Measurements from ENCODE around the gene AAGAB.

The AAGAB gene

DNA sequence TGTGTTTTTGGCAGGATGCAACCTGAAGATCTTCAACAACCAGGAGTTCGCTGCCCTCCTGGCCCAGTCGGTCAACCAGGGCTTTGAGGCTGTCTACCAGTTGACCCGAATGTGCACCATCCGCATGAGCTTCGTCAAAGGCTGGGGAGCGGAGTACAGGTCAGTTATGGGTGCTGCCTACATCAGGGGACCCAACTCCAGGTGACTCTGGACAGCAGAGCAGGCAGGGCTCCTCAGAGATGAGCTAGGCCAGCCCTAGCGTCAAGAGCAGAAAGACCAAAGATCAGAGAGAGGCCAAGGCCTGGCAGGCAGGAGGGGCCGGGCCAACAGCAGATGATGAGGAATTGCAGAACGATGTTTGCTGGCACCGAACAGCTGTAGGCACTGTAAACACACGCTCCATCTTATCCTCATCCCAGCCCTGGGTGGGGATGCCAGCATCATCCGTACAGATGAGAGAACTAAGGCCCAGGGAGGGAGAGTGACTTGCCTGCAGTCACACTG is 67.1 kb downstream of the AAGAB start:
- DNase-seq (ENCODE audit: low spot score), result no peak

DNA sequence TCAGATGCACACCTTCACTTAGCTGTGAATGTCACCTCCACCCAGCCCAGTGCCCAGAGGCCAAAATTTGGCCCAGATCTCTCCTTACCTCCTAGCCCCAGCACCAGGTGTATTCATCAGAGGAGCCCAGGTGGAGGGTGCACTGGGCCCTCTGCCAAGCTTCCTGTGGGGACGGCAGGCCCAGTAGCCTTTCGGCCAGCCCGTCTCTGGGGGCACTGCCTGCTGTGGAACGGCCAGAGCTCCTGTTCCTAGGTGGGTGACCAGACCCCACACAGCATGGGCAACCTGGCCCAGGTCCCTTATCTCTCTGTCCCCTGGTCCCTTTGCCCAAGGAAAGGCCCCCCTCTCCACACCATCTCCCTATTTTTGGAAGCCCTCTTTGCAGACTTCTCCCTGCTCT is 67.8 kb downstream of the AAGAB start:
- no peak for DNase-seq (ENCODE audit: low spot score)

DNA sequence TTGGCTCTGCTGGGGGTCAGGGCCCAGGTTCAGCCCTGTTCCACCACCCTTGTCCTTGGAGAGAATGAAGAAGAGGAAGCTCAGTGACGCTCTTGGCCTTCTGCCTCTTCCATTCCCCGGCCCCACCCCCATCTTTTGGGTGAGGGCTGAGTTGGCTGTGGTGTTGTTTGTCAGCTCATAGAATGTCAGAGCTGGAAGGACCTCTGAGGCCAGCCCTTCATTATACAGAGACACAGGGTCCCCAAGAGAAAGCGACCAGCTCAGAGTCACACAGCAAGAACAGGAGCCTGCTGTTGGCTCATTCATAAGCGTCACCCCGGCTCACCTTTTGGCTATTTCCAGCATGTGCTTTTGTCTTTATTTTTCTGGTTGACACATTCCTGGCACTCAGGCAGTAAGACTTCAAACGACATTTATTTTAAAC is 68.2 kb downstream of the AAGAB start:
- no peak for DNase-seq (ENCODE audit: low spot score)

DNA sequence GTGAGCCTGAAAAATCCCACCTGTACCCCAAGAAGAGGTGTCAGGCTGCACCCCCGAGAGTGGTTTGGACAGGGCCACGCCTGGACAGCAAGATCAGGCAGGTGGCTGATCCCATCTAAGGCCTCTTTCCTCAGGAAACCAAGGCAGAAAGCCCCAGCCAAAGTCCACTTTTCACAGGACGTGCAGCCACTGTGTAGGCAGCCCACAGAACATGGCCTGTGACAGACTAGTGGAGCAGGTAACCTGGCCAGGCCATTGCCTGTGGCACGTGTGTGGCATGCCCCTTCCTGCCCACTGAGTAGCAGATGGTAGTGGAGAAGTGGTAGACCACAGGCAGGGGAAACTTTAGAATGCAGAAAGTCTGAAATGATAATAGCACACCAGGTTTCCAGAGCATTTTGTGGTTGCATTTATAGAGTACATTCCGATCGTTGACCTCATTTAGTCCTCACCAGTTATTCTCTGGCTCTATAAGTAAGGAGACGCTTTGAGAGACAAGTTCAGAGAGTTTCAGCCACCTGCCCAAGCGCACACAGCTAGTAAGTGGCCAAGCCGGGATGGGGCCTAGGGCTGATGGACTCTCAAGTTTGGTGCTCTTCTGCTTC is 68.7 kb downstream of the AAGAB start:
- DNase-seq (ENCODE audit: low spot score), result no peak

DNA sequence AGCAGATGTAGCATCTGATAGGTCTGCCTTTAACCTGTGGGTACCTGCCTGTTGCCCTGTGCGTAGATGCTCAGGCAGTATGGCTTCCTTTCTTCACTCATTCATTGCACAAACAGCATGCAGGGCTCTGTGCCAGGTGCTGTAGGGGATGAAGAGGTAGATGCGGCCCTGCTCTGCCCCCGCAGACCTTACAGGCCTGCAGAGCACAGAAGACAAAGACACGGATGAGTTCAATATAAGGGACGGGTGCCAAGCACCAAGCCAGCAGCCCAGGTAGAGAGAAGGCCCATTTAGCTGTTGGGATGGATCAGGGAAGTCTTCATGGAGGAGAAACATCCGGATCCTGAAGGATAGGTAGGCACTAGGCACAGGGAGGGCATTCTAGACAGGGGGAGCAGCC is 69.4 kb downstream of the AAGAB start:
- no peak for DNase-seq (ENCODE audit: low spot score)

DNA sequence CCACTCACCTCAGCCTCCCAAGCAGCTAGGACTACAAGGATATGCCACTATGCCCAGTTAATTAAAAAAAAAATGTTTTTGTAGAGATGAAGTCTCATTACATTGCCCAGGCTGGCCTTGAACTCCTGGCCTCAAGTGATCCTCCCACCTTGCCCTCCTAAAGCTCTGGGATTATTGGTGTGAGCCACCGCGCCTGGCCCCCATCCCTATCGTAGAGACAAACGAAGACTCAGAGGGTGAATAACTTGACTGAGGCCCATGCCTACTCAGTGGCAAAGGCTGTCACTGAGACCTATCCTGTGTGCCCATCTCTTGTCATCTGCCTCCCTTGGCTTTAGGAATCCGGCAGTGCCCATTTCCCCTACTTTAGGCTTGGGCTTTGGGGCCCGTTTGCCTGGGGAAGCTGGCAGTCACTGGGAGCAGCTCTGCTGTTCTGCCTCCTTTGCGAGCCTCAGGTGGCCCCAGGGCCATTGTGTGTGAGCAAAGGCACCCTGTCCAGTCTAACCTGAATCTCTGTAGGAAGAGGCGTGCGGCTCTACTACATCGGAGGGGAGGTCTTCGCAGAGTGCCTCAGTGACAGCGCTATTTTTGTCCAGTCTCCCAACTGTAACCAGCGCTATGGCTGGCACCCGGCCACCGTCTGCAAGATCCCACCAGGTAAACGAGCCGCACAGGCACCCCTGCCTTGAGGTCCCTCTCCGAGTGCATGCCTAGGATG is 70.1 kb downstream of the AAGAB start:
- no peak for DNase-seq (ENCODE audit: low spot score)

DNA sequence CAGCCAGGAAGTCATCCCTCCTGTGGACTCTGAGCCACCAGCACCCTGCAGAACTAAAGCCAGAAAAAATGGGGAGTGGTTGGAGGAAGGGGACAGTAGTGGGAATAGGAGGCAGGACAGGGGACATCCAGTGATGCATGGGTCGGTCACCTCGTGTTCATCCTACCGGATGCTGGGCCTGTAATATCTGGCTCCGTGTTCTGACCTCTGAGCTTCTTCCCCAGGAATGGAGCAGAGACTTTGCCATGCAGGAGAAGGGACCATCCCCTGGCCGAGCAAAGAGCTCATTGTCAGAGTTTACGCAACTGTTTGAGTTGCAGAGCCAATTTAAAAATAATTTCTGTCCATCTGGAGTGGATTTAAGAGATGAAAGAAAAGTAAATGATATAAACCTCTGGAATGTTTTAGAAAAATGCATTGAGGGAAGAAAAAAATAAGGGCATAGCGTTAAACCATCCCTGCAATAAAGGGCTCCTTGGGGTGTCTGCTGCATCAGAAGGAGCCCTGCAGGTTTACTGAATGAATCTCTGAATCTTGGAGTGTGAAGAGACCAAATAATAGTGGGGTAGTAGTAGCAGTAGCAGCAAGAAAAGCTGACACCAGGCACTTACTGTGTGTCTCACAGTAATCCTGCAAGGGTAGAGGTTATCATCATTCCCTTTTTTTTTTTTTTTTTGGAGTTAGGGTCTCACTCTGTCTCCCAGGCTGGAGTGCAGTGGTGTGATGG is 70.9 kb downstream of the AAGAB start:
- no peak for DNase-seq (ENCODE audit: low spot score)

DNA sequence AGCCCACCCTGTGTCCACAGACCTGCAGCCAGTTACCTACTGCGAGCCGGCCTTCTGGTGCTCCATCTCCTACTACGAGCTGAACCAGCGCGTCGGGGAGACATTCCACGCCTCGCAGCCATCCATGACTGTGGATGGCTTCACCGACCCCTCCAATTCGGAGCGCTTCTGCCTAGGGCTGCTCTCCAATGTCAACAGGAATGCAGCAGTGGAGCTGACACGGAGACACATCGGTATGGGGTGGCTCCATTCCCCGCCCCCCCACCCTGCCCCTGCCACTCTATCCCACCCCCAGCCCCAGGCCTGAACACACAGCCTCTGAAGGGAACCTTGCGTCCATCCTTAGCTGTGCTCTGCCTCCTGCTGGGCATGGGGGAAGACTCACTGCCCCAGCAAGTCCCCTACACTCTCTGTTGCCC is 73.2 kb downstream of the AAGAB start:
- DNase-seq (ENCODE audit: low spot score), result no peak

DNA sequence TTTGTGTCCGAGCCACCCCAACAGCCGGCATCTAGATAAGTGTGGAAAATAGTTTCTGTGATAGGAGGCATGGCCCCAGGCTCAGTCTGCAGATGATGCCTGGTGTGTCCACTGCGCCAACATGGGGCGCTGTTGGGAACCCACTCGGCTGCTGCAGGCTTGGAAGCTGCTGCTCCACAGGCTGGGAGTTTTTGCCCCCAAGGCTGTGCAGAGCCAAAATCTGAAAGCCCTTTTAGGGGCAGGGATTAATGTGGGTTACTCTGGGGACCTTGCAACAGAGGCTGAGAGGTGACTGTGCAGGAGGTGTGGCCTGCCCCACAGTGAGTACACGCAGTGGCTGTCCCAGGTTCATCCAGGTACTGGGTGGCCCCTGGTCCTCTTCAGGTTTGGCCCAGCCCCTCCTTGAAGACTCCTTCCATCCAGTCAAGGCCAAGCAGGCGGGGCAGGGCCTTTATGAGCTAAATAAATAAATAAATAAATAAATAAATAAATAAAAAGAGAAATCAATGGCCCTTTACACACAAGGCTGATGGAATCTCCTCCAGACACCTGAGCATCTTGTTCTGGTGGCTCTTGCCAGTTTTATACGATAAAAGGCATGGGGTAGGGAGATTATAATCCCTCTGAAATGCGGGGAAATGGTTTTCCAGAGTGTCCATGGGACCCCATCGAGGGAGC is 73.8 kb downstream of the AAGAB start:
- DNase-seq (ENCODE audit: low spot score), result no peak

DNA sequence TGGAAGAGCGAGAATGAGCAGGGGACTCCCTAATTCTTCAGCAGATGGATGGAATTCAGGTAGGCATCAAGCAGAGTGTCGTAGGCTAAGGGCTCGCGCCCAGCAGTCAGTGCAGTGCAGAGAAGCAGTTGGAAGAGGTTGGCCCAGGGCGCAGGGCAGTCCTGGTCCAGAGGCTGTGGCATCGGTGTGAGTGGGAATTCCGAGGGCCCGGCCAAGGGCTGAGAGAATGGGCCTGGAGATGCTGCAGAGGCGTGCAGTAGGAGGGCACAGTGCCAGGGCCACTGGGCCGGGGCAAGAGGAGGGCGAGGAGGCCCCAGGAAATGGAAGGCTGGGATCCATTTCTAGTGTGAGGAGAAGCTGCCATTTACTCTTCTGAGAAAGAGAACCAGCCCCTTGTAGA is 74.4 kb downstream of the AAGAB start:
- no peak for DNase-seq (ENCODE audit: low spot score)

DNA sequence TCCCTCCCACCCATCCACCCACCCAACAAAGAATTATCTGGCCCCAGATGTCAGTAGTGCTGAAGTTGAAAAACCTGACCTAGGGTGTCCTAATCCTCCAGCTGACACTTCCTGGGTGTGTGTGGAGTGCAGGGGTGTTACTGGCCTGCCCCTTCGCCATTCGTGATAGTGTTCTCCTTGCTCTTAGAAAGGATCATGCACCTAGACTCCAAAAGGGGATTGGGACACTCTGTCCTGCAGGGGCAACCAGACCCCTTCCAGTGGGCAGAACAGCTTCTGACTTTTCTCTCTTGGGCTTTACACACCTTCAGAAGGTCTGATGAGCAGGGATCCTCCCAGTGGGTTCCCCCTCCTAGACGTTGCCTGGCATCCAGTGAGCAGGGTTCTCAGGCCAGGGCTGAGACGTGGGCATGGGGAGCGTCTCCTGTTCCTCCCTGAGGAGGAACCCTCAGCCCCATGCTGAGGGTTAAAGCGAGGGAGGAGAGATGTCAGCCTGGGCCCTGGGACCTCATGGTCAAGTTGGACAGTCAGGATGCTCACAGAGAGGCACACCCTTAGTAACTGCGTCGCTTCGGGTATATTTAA is 75.0 kb downstream of the AAGAB start:
- DNase-seq (ENCODE audit: low spot score), result no peak

DNA sequence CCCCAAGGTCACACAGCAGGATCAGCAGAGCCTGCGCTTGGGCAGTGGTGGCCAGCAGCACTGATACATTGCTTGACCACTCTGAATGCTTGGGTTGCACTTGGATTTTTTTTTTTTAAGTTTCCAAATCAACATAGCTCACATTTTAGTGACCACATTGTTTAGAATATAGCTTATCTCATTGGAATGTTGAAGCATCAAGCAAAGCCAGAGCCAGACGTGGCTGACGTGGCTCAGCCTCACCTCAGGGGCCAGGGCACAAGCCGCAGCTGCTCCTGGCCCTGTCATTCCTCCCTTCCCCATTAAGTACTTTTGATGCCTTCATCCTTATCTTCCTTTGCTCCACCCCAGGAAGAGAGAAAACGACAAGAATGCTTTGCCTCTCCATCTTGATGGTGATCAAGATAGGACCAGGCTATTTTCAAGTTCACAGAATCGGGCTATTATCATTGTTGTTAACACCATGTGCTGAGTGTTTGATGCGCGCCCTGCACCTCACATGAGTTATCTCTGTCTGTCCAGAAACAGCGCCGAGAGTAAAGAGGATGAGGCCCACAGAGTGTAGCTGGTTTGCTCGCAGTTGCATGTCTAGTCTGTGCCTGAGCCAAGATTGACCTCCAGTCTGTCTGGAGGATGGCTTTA is 75.8 kb downstream of the AAGAB start:
- no peak for DNase-seq (ENCODE audit: low spot score)

DNA sequence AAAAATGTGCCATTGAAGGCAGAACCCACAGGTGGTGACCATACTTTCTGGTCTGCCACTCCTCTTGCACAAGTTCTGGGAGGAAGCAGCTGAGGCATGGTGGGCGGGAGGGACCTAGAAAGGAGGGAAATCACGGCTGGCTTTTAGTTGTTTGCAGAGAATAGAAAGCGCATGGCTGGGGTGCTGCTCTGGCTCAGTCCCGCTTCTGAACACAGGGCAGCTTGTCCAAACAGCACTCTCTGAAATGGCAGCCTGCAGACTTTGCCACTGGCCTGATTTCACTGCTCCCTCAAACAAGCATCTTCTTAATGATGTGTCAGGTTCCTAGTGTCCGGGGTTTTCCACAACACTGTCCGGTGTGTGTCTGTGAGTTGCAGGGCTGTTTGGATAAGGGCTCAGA is 76.7 kb downstream of the AAGAB start:
- DNase-seq (ENCODE audit: low spot score), result no peak

DNA sequence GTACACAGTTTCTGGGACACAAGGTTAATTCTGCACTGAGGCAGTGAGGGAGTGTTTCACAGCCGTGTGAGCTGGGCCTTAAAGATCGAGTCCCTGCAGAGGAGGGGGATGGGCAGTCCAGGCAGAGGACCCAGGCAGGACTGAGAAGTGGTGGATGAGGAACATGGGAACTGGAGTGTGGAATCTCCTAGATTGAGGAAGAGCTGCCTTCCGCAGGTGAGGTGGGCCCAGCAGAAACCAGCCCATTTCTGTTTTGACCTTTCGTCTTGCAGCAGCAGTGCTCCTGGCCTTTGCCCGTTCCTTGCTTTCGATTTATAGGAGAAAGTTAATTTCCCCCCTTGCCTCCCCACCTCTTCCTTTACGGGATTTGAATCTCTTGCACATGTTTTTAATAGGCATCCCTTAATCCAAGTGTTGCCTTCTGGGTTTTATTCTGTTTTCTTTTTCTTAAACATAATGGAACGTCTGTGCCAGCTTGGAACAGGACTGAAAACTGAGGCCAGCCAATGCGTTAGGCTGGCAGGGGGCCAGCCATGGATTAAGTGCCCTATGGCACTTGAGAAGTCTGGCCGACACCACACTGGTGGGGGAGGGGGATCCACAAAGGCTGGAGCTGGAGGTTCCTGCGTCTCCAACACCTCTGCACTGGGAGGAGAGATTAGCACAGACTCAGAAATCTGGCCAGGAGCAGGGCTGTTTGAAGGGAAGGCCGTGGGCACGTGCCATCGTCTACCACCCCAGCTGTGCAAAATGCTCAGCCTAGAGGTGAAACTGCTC is 78.1 kb downstream of the AAGAB start:
- no peak for DNase-seq (ENCODE audit: low spot score)

DNA sequence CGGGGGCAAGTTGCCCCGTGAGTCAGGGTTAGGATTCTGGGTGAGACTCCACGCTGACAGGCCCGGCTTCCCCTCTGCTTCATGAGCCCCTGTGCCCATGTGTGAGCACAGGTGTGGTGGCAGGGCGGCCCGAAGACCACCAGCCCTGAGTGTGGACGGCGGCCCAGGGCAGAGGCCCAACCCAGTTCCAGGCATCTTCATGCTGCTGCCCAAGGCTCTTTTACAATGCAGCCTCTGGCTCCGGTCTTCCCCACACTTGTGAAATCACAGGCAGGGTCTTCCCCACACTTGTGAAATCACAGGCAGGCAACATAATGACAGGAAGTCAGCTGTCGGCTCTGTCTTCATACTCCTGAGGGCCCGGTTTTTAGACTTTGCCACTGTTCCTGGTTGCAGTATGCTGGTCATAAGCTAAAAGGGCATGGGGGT is 78.8 kb downstream of the AAGAB start:
- no peak for DNase-seq (ENCODE audit: low spot score)

DNA sequence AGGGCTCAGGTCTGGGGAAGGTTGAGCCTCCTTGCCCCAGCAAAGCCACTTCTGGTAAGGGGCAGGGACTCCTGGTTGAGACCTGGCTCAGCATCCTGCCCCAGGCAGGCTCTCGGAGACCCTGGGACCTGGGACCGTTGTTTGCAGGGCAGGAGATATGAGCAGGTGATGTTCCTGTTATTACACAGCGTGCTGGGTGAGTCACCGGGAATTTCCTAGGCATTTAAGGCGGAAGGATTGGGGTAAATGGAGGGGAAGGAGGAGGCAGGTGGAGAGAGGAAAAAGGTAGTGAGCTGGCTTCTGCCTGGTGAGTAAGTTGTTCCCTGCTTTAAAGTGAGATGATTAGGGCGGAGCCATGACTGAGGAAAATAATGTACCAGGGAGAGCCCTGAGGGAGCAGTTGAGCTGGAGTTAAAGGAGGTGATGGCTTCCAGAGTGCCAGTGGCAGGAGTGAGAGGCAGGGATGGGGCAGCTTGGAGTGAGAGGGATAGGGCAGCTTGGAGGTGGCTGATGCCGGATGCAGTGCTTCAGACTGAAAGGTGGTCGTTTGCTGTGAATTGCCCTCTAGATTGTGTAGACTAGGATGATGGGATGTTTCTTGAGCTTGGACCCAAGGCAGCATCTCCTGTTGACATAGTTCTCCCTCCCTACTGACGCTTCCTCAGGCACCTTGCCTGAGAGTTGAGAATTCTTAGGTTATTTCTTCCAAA is 79.4 kb downstream of the AAGAB start:
- no peak for DNase-seq (ENCODE audit: low spot score)

DNA sequence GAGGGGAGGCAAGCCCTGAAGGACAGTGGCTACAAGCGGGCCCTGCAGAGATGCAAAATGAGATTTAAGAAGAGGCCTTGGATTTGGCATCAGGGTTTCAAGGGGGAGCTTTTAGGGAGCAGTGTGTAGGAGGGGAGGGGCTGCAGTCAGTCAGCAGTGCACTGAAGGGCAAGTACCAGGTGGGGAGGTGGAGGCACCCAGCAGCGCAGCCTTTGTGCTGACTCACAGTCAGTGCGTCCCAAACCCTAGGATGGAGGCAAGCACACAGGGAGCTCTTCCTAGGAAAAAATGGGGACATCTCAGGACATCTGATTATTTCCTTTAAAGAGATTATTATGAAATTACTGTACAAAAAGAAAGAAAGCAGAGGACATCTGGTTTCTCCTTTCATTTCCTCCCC is 80.0 kb downstream of the AAGAB start:
- DNase-seq (ENCODE audit: low spot score), result no peak

DNA sequence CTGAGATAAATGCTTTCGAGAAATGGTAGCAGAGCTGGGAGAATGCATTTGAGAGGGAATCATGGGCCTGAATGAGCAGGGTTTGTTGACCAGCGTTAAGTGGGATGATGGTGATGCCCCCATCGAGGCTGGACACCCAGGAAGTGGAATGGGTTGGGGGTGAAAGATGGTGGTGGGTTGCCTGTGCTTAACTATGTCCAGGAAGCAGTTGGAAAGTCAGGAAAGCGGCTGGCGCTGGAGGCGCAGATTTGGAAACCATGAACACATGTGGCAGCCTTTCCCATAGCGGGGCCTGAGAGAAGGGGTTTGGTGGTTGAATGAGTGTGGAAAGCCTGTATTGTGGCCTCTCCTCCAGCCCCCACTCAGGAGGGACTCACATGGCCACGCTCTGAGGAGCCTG is 80.7 kb downstream of the AAGAB start:
- no peak for DNase-seq (ENCODE audit: low spot score)

DNA sequence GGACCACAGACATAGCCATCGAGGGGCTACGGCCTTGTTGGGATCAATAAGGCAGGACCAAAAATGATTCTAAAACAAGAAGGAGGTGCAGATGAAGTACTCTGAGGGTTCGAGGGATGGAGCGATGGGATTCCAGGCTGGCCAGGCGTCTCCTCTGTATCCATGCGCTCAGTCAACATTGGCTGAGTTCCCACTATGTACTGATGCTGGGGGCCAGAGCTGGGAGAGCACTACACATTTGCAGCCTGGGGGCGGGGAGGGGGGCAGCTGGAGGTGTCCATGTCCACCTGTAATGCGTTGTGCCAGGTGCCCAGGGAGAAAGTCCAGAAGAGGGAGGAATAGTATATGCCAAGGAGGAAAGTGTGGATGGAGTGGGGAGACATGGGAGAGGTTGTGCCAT is 81.5 kb downstream of the AAGAB start:
- no peak for DNase-seq (ENCODE audit: low spot score)

DNA sequence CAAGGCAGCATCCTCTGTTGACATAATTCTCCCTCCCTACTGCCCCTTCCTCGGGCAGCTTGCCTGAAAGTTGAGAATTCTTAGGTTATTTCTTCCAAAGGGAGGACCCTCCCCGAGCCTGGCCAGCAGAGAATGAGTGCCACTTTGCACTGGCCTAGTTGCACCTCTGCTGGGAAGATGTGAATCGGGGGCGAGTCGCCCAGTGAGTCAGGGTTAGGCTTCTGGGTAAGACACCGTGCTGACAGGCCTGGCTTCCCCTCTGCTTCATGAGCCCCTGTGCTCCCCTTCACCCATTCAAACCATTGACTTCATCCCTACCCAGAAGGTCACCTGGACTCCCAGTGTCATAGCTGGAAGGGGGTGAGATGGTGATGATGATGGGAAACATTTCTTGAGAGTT is 82.3 kb downstream of the AAGAB start:
- no peak for DNase-seq (ENCODE audit: low spot score)
